Vagina (tissue), 2 donors: ENCODE results near the gene B9D1. TPM values are rescaled to one million over a fixed set of nuclear protein-coding genes. Genes with fewer than 3 reads are reported as not detected.
A peak's percentile ranks its signal among the peaks of the same experiment; 100 is the strongest.

Experiments used
- DNase-seq, 2 donors: peaks; one replicate each; pipeline ENCODE4 v3.0.0-alpha.2; 2017; ENCODE audit errors: extremely low spot score in 2 of 2
- H3K27ac ChIP-seq: fragments of 200-600 bp; sonication (generic); one replicate; pipeline ENCODE4 v1.5.1; 2019
- H3K27me3 ChIP-seq: fragments of 200-600 bp; sonication (generic); one replicate; pipeline ENCODE4 v1.5.1; 2019
- H3K36me3 ChIP-seq, 2 donors: fragments of 200-600 bp; sonication (generic); one replicate each; pipeline ENCODE4 v1.5.1; 2017 to 2019
- H3K4me1 ChIP-seq: fragments of 200-600 bp; sonication (generic); one replicate; pipeline ENCODE4 v1.5.1; 2019
- H3K4me3 ChIP-seq, 2 donors: fragments of 200-600 bp; sonication (generic); 1 replicate in 1 of 2; 2 replicates in 1 of 2; pipeline ENCODE4 v1.5.1; 2016 to 2019
- H3K9me3 ChIP-seq: fragments of 200-600 bp; sonication (generic); one replicate; pipeline ENCODE4 v1.5.1; 2019
- POLR2A ChIP-seq, 2 donors: fragments of 450-650 bp; IDR thresholded peaks; one replicate each; pipeline ENCODE4 v1.6.1; 2017; ENCODE audit warnings: antibody characterized with exemption in 2 of 2, mild to moderate bottlenecking in 2 of 2, moderate library complexity in 2 of 2
- POLR2AphosphoS5 ChIP-seq, 2 donors: sonication (generic); formaldehyde crosslinking; IDR thresholded peaks; one replicate each; pipeline ENCODE4 v1.9.0; 2017; ENCODE audit warnings: antibody characterized with exemption in 2 of 2, mild to moderate bottlenecking in 2 of 2, low read depth in 1 of 2; ENCODE audit not compliant: insufficient read depth in 1 of 2
- intact Hi-C: fragments of 100-400 bp; cut with DNase I; formaldehyde crosslinking; loops from one replicate; pipeline ENCODE4 v1.15.1; 2023
- total RNA-seq: library from RNA; depleted of rRNA; stranded (reverse); fragments of >200 nt; gene quantifications from one replicate; pipeline ENCODE4 v1.2.3, GENCODE V29; 2016
- TF ChIP-seq, protein P1 (sequence below), 3 experiments: fragments of 450-650 bp in 2 of 3; fragments of 200-600 bp in 1 of 3; sonication (generic) in 1 of 3; IDR thresholded peaks; one replicate each; pipeline ENCODE4 v1.5.1; 2017 to 2019; ENCODE audit warnings: antibody characterized with exemption in 3 of 3, mild to moderate bottlenecking in 2 of 3, moderate library complexity in 2 of 3

The B9D1 gene
- total RNA-seq, 1 donor from 2014 or later: 50.6 TPM

- TF ChIP-seq POLR2A (IDR thresholded peaks at IDR 0.05) (peak in 1 of 2 donors; percentile 12), POLR2AphosphoS5 (IDR thresholded peaks at IDR 0.05; ENCODE audit: insufficient read depth in 1 of 2, low read depth in 1 of 2) (peak in 1 of 2 donors; percentile 78)
- TF ChIP-seq, protein P1, sequence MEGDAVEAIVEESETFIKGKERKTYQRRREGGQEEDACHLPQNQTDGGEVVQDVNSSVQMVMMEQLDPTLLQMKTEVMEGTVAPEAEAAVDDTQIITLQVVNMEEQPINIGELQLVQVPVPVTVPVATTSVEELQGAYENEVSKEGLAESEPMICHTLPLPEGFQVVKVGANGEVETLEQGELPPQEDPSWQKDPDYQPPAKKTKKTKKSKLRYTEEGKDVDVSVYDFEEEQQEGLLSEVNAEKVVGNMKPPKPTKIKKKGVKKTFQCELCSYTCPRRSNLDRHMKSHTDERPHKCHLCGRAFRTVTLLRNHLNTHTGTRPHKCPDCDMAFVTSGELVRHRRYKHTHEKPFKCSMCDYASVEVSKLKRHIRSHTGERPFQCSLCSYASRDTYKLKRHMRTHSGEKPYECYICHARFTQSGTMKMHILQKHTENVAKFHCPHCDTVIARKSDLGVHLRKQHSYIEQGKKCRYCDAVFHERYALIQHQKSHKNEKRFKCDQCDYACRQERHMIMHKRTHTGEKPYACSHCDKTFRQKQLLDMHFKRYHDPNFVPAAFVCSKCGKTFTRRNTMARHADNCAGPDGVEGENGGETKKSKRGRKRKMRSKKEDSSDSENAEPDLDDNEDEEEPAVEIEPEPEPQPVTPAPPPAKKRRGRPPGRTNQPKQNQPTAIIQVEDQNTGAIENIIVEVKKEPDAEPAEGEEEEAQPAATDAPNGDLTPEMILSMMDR (IDR thresholded peaks at IDR 0.05): no peak
- H3K4me3 ChIP-seq: peak overlapping the region; percentile 26 to 36
- intact Hi-C loops: no loop called here
- no peaks in the 10 kb centered on the region for H3K9me3 ChIP-seq
- peaks cover 0 to 26% of the 10 kb centered on the region in 2 donors for H3K36me3 ChIP-seq
- H3K27ac ChIP-seq: peak overlapping the region; percentile 95
- no peaks in the 10 kb centered on the region for H3K27me3 ChIP-seq
- H3K4me1 ChIP-seq: peaks cover 84% of the 10 kb centered on the region
- no peak for DNase-seq
Observed at GRCh38 chr17:19386051-19386929, 23.8 kb upstream of the B9D1 start.

DNA sequence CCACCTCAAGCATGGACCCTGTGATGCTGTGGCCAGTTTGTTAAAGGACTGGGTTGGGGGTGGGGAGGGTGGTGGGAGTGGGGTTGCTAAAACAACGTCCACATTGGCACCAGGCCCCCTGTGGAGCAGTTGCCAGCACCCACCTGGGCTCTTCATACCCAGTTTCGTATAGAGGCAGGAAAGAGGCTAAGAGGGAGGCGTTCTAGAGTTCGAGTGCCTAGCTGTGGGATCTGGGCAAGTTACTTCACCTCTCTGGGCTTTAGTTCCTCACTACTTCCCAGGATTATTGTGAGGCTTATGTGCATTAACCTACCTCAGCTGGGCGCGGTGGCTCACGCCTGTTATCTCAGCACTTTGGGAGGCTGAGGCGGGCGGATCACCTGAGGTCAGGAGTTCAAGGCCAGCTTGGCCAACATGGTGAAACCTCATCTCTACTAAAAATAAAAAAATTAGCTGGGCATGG lies 23.0 kb upstream of the B9D1 start:
- Histone ChIP-seq H3K36me3 (peaks cover 0 to 34% of the 10 kb centered on the region in 2 donors), H3K9me3 (no peaks in the 10 kb centered on the region), H3K4me3 (peak overlapping the region; percentile 17 to 18), H3K4me1 (peaks cover 91% of the 10 kb centered on the region), H3K27ac (peak overlapping the region; percentile 95), H3K27me3 (no peaks in the 10 kb centered on the region)
- intact Hi-C loops: no loop called here
- DNase-seq: no peak
- no peak for TF ChIP-seq POLR2AphosphoS5 (IDR thresholded peaks at IDR 0.05; ENCODE audit: insufficient read depth in 1 of 2, low read depth in 1 of 2)
- no peak for TF ChIP-seq POLR2A (IDR thresholded peaks at IDR 0.05)
- TF ChIP-seq, protein P1 (IDR thresholded peaks at IDR 0.05): no peak

DNA sequence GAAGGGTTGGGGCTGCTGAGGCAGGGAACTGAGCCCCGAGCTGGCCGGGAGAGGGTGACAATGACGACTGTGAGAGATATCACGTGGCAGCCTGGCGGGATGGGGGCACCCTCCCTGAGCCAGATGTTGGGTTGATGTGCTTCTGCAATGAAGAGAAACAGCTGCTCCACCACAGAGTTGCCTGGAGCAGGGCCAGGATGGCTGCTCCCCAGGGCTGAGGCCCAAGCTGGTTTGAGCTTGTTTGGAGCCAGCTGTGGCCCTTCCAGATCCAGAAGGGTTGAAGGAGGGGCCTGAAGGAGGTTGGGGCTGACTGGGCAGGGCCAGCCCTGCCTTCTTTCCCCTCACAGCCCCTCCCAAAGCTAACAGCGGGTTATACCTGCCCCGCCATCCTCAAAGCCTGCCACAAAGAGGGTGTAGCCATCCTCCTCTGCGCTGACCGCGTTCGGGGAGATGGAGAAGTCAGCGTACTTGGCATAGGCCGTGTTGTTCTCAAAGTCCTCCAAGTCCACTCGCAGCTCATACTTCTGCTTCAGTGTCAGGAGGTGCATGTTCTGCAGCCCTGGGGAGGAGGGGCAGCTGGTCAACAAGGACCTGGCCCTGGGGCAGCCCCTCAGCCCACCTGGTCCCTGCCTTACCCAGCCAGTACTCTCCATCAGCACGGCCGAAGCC lies 22.3 kb upstream of the B9D1 start:
- intact Hi-C loops: no loop called here
- Histone ChIP-seq H3K36me3 (peaks cover 0 to 40% of the 10 kb centered on the region in 2 donors), H3K4me3 (peak overlapping the region; percentile 17 to 18), H3K4me1 (peaks cover 91% of the 10 kb centered on the region), H3K9me3 (no peaks in the 10 kb centered on the region), H3K27me3 (no peaks in the 10 kb centered on the region), H3K27ac (peak overlapping the region; percentile 95)
- DNase-seq: no peak
- peak in 1 of 2 donors; percentile 9 for TF ChIP-seq POLR2A (IDR thresholded peaks at IDR 0.05)
- TF ChIP-seq POLR2AphosphoS5 (IDR thresholded peaks at IDR 0.05; ENCODE audit: insufficient read depth in 1 of 2, low read depth in 1 of 2): peak; percentile 89 to 91
- TF ChIP-seq, protein P1 (IDR thresholded peaks at IDR 0.05): no peak

DNA sequence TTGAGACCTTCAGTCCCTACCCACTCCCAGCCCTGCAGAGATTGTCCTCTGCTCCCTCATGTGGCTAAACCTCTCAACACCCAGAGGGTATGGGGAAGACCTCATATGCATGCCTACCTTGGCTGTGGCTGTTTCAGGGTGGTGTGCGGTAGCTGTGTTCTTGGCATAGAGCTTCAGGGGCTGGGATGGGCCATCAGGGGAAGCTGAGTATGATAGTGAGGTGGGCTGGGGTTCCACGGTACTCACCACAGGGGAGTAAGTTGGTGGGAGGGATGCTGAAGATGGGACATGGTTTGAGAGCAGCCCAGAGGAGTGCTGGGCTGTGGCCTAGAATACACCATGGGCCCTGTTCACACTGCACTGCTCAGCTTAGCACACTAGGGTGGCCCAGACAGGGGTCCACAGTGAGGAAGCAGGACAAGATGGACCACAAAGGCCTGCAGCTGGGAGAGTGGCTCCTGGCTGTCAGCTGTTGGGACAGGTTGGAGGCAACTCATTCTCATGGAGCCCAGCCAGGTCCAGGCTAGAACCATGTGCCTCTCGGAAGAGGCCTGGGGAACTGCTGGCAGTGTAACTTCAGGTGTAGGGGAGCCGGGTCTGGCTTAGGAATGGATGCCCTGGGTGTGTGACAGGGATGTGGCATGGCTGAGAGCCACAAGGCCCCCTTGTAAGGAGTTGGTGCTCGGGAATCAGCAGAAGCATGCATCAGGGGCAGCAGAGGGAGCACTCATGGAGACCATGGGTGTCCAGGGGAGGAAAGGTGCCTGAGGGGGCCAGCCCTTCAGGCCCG lies 21.4 kb upstream of the B9D1 start:
- Histone ChIP-seq H3K4me1 (peaks cover 91% of the 10 kb centered on the region), H3K27ac (peak overlapping the region; percentile 95), H3K4me3 (no peak overlapping the region), H3K9me3 (no peaks in the 10 kb centered on the region), H3K36me3 (peaks cover 0 to 42% of the 10 kb centered on the region in 2 donors), H3K27me3 (no peaks in the 10 kb centered on the region)
- intact Hi-C loops: no loop called here
- TF ChIP-seq POLR2AphosphoS5 (IDR thresholded peaks at IDR 0.05; ENCODE audit: insufficient read depth in 1 of 2, low read depth in 1 of 2) (no peak), POLR2A (IDR thresholded peaks at IDR 0.05) (no peak)
- TF ChIP-seq, protein P1 (IDR thresholded peaks at IDR 0.05): no peak
- no peak for DNase-seq
